Measurements from ENCODE around the gene ERCC6L2. TPM values are rescaled to one million over a fixed set of nuclear protein-coding genes. Genes with fewer than 3 reads are reported as not detected.

The ERCC6L2 gene
- total and polyA plus RNA-seq, 2 of the 4 experiments (the other 2 are of a cell fraction): 13.0 to 67.6 TPM

- no peak overlapping the region for H3K4me2 ChIP-seq (ENCODE audit: low read depth, low read length)
- H3K27ac ChIP-seq (ENCODE audit: insufficient read depth, low read length): no peak overlapping the region
- H3K4me1 ChIP-seq (ENCODE audit: control insufficient read depth, insufficient read depth, low read length): peaks cover 4% of the 10 kb centered on the region; the same call in 1 of the 2 replicates
- H3K56ac ChIP-seq (ENCODE audit: extremely low read depth, insufficient read depth, low read length): no peak overlapping the region
- H2AK9ac ChIP-seq (replicated peaks; ENCODE audit: low read depth, low read length, poor library complexity): no peak overlapping the region
- intact Hi-C loops (cut with micrococcal nuclease) (no loop called here), in situ Hi-C loops (cut with MboI; ENCODE audit: low sequenced_read_pairs) (no loop called here), dilution Hi-C loops (cut with HindIII; ENCODE audit: low sequenced_read_pairs, unreplicated experiment) (no loop called here)
- no peak overlapping the region for H3K23ac ChIP-seq (ENCODE audit: low read depth, low read length)
- H3K9me1 ChIP-seq (ENCODE audit: insufficient read depth, low read length): no peaks in the 10 kb centered on the region
- no peaks in the 10 kb centered on the region for H4K20me1 ChIP-seq (ENCODE audit: insufficient read depth, low read length)
- H3K4me3 ChIP-seq (ENCODE audit: insufficient read depth, low read depth, low read length): no peak overlapping the region
- no peak overlapping the region for H2BK5ac ChIP-seq (ENCODE audit: low read depth, low read length, poor library complexity, severe bottlenecking)
- POLR2A ChIA-PET (ENCODE audit: unreplicated experiment): no interaction called here
- H3K27me3 ChIP-seq (ENCODE audit: control insufficient read depth, insufficient read depth, low read length): no peaks in the 10 kb centered on the region
- no peak overlapping the region for H4K8ac ChIP-seq (ENCODE audit: low read depth in 2 of 2, low read length in 2 of 2)
- no peak overlapping the region for H2AK5ac ChIP-seq (ENCODE audit: low read depth, low read length)
- ATAC-seq (ENCODE audit: low read depth): no peak; the same call in 1 of the 2 replicates
- H3K4ac ChIP-seq (ENCODE audit: low read depth, low read length): no peak overlapping the region
- no peak overlapping the region for H2AFZ ChIP-seq (replicated peaks; ENCODE audit: low read length, poor library complexity)
- no peak overlapping the region for H2BK20ac ChIP-seq (ENCODE audit: low read depth, low read length)
- H3K18ac ChIP-seq (ENCODE audit: low read depth, low read length): no peak overlapping the region
- CTCF ChIA-PET: no interaction called here
- no peak overlapping the region for H3K14ac ChIP-seq (replicated peaks; ENCODE audit: low read depth, low read length)
- no TSS peak for BruUV-seq (replicated peaks)
- H4K91ac ChIP-seq (ENCODE audit: insufficient read depth, low read depth, low read length): no peak overlapping the region
- no peak overlapping the region for H4K5ac ChIP-seq (ENCODE audit: low read depth, low read length)
- TF ChIP-seq MXI1 (IDR thresholded peaks at IDR 0.05; ENCODE audit: borderline replicate concordance, low read depth, low read length) (no peak), CHD1 (IDR thresholded peaks at IDR 0.05; ENCODE audit: low read depth, low read length) (no peak), POLR2A (IDR thresholded peaks at IDR 0.05; ENCODE audit: low read depth, low read length) (no peak), MAFK (IDR thresholded peaks at IDR 0.05; ENCODE audit: low read depth, low read length) (no peak), ELK1 (IDR thresholded peaks at IDR 0.05; ENCODE audit: borderline replicate concordance, low read depth, low read length) (no peak), BHLHE40 (IDR thresholded peaks at IDR 0.05; ENCODE audit: low read depth, low read length) (no peak), MAZ (IDR thresholded peaks at IDR 0.05; ENCODE audit: borderline replicate concordance, low read depth, low read length) (no peak), CEBPB (IDR thresholded peaks at IDR 0.05; ENCODE audit: low read depth, low read length) (no peak), RCOR1 (IDR thresholded peaks at IDR 0.05; ENCODE audit: insufficient replicate concordance, low read length) (no peak), RAD21 (IDR thresholded peaks at IDR 0.05; ENCODE audit: low read length) (no peak), NFE2L2 (IDR thresholded peaks at IDR 0.05; ENCODE audit: low read depth, low read length) (no peak), RFX5 (IDR thresholded peaks at IDR 0.05; ENCODE audit: low read depth, low read length) (no peak), SMC3 (IDR thresholded peaks at IDR 0.05; ENCODE audit: low read depth, low read length) (no peak), FOS (IDR thresholded peaks at IDR 0.05; ENCODE audit: low read depth, low read length) (no peak)
- H2BK15ac ChIP-seq (ENCODE audit: low read depth, low read length): no peak overlapping the region
- peak; percentile 61 for DNase-seq
- no peaks in the 10 kb centered on the region; the same call in 1 of the 2 replicates for H3K9me3 ChIP-seq (ENCODE audit: control insufficient read depth, insufficient read depth, low read length)
- no CpG with 5 or more reads among the region's 3 CpGs for whole genome bisulfite sequencing, 2 experiments (ENCODE audit: extremely low coverage in 2 of 2, insufficient read length in 1 of 2)
- no peak overlapping the region for H2BK120ac ChIP-seq (ENCODE audit: low read depth, low read length)
- no peaks in the 10 kb centered on the region for H3K36me3 ChIP-seq (ENCODE audit: control insufficient read depth, insufficient read depth, low read length)
- H3K79me1 ChIP-seq (ENCODE audit: low read depth in 1 of 2, low read length in 2 of 2): no peaks in the 10 kb centered on the region
- no peak overlapping the region for H3K9ac ChIP-seq (ENCODE audit: low read depth, low read length)
Measured at GRCh38 chr9:95834281-95834907, 41.1 kb upstream of the ERCC6L2 start.
